Measurements from ENCODE around the gene GADD45B.
A peak's percentile ranks its signal among the peaks of the same experiment; 100 is the strongest.

The GADD45B gene

DNA sequence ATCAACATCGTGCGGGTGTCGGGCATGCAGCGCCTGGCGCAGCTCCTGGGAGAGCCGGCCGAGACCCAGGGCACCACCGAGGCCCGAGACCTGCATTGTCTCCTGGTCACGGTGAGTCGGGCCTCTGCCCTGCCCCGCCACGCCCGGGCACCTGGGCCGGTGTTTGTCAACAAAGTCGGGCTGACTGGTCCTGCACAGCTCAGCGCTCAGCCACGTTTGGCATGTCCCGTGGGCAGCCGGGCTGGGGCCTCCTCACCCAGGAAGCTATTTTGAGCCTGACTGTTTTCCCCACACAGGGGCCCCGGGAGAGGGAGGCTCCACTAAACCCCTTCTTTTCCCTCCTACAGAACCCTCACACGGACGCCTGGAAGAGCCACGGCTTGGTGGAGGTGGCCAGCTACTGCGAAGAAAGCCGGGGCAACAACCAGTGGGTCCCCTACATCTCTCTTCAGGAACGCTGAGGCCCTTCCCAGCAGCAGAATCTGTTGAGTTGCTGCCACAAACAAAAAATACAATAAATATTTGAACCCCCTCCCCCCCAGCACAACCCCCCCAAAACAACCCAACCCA lies 1.3 kb downstream of the GADD45B start:
- H3K4me3 ChIP-seq (ENCODE audit: low read depth, low read length) = peak overlapping the region; percentile 95
- in situ Hi-C loops (cut with HindIII; ENCODE audit: low sequenced_read_pairs) = no loop called here
- DNase-seq (ENCODE audit: low read depth, low spot score) = peak; percentile 37
- TF ChIP-seq, protein P1, sequence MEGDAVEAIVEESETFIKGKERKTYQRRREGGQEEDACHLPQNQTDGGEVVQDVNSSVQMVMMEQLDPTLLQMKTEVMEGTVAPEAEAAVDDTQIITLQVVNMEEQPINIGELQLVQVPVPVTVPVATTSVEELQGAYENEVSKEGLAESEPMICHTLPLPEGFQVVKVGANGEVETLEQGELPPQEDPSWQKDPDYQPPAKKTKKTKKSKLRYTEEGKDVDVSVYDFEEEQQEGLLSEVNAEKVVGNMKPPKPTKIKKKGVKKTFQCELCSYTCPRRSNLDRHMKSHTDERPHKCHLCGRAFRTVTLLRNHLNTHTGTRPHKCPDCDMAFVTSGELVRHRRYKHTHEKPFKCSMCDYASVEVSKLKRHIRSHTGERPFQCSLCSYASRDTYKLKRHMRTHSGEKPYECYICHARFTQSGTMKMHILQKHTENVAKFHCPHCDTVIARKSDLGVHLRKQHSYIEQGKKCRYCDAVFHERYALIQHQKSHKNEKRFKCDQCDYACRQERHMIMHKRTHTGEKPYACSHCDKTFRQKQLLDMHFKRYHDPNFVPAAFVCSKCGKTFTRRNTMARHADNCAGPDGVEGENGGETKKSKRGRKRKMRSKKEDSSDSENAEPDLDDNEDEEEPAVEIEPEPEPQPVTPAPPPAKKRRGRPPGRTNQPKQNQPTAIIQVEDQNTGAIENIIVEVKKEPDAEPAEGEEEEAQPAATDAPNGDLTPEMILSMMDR (IDR thresholded peaks at IDR 0.05; ENCODE audit: low read depth, low read length) = no peak

DNA sequence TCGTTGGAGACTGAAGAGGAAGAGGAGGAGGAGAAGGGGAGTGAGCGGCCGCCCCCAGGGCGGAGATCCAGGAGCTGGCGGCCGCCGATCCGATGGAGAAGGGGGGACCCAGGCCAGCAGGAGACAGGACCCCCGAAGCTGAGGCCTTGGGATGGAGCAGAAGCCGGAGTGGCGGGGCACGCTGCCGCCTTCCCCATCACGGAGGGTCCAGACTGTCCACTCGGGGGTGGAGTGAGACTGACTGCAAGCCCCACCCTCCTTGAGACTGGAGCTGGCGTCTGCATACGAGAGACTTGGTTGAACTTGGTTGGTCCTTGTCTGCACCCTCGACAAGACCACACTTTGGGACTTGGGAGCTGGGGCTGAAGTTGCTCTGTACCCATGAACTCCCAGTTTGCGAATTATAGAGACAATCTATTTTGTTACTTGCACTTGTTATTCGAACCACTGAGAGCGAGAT lies 1.8 kb downstream of the GADD45B start:
- TF ChIP-seq, protein P1 (IDR thresholded peaks at IDR 0.05; ENCODE audit: low read depth, low read length) = no peak
- peak overlapping the region; percentile 95 for H3K4me3 ChIP-seq (ENCODE audit: low read depth, low read length)
- DNase-seq (ENCODE audit: low read depth, low spot score) = peak; percentile 64
- in situ Hi-C loops (cut with HindIII; ENCODE audit: low sequenced_read_pairs) = no loop called here

DNA sequence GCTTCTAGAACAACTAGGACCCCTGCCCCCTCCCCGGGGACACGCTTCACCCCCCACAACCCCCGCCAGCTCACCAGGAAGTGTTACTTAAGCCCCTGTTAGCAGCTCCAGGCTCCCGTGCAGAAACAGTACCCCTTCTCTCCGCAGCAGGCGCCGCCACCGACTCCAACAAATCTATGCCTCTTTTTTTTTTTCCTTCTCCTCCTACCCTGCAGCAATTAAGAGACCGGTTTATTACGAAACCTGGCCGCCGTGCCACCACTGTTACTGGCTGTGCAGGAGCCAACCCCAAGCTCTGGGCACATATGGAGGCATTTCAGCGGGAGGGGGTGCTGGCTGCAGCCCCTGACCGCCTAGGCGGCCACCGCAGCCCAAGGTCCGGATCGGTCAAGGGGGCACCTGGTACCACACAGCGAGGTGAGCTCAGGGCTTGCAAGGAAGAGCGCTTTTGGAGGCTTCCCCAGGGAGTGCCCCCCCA lies 2.4 kb downstream of the GADD45B start:
- TF ChIP-seq, protein P1 (IDR thresholded peaks at IDR 0.05; ENCODE audit: low read depth, low read length) = peak; percentile 17
- peak; percentile 71 for DNase-seq (ENCODE audit: low read depth, low spot score)
- peak overlapping the region; percentile 95 for H3K4me3 ChIP-seq (ENCODE audit: low read depth, low read length)
- in situ Hi-C loops (cut with HindIII; ENCODE audit: low sequenced_read_pairs) = no loop called here

DNA sequence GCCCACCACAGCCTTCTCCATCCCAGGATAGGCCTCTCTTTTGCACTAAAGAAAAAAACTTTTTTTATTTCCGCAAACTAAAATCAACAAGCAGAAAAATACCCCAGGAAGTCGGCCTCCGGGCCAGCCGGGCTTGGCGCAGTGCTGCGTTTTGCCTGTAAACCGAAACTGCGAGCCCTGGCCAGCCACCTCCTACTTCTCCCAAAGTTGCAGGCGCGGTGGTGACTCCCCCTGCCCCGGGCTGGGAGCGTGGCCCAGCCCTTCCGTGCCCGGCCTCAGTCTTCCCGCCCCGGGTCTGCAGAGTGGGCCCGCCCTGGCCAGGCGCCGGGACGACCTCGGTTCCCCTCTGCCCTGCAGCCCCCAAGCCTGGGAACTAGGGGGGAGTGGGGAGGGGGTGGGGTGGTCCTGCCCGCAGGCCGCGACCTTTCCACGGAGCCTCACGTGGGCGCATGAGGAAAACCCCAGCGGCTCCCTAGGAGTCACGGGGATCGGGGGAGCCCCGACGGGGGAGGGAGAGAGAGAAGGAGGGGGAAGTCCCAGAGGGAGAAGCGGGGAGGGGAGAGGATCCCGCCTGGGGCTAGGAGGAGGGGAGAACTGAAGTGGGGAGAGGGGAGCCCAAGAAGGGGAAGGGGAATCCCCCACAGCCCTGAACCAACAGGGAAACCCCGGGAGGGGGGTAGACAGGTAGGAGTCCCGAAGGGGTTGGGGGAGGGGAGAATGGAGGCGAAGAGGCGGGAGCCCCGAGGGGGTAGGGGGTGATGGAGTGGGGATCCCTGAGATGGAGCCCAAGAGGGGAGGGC lies 3.0 kb downstream of the GADD45B start:
- in situ Hi-C loops (cut with HindIII; ENCODE audit: low sequenced_read_pairs) = no loop called here
- peak; percentile 84 for DNase-seq (ENCODE audit: low read depth, low spot score)
- TF ChIP-seq, protein P1 (IDR thresholded peaks at IDR 0.05; ENCODE audit: low read depth, low read length) = no peak
- H3K4me3 ChIP-seq (ENCODE audit: low read depth, low read length) = peak overlapping the region; percentile 95

DNA sequence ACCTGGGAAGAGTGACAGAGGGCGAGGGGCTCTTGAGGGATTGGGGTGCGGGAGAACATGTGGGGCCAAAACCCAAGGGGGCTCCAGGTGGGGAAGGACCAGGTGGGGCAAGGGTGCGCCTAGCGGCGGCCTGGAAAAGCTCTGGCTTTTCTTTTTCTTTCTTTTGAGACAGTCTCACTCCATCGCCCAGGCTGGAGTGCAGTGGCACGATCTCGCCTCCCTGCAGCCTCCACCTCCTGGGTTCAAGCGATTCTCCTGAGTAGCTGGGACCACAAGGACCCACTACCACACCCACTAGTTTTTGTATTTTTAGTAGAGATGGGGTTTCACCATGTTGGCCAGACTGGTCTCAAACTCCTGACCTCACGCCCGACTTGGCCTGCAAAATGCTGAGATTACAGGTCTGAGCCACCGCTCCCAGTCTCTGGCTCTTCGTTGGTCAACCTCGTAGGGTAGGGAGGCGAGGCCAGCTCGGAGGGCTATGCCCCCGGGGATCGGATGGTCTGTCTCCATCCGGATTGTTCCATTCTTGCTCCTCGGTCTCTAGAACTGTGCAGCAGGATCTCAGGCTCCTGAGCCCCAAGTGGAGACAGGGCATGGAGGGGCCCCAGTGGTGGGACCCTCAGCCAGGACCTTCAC lies 3.7 kb downstream of the GADD45B start:
- in situ Hi-C loops (cut with HindIII; ENCODE audit: low sequenced_read_pairs) = no loop called here
- DNase-seq (ENCODE audit: low read depth, low spot score) = no peak
- no peak overlapping the region for H3K4me3 ChIP-seq (ENCODE audit: low read depth, low read length)
- TF ChIP-seq, protein P1 (IDR thresholded peaks at IDR 0.05; ENCODE audit: low read depth, low read length) = peak; percentile 43

DNA sequence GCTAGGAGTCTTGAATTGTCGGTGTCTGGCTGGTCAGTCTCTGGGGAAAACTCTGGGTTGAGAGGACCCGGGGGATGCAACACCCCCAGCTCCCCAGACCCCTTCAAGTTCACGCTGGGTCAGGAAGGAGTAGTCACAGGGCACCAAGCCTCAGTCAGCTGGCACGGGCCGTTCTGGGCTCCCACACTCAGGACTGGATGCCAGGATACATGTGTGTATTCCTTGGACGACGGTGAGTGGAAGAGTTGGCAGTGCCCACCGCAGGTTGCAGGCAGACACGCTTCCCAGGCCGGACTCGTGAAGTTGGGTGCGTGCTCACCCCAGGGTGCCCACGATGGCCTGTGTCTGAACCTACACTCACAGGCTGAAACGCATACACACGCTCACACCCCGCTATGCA lies 5.5 kb downstream of the GADD45B start:
- no peak for DNase-seq (ENCODE audit: low read depth, low spot score)
- in situ Hi-C loops (cut with HindIII; ENCODE audit: low sequenced_read_pairs) = no loop called here
- no peak overlapping the region for H3K4me3 ChIP-seq (ENCODE audit: low read depth, low read length)
- TF ChIP-seq, protein P1 (IDR thresholded peaks at IDR 0.05; ENCODE audit: low read depth, low read length) = no peak

Data from astrocyte of the spinal cord (primary cell).